ENCODE data around the gene FARP2. TPM values are rescaled to one million over a fixed set of nuclear protein-coding genes. Genes with fewer than 3 reads are reported as not detected.
"Not testable (repeated sequence)": the region's sequence is repeated elsewhere in the genome, so short reads cannot be mapped to it uniquely, and the experiment has no call there.

The FARP2 gene
- total RNA-seq, 1 experiment from 2014 or later = 59.0 TPM

- no peak overlapping the region for H3K4me3 Mint-ChIP-seq (ENCODE audit: low read depth, unreplicated experiment)
- CTCF ChIA-PET = no interaction called here
- H3K27me3 Mint-ChIP-seq (ENCODE audit: unreplicated experiment) = no peaks in the 10 kb centered on the region
- no peak for TF ChIP-seq CTCF (IDR thresholded peaks at IDR 0.05; ENCODE audit: unreplicated experiment)
- no peaks in the 10 kb centered on the region for H3K4me1 Mint-ChIP-seq (ENCODE audit: low read depth, unreplicated experiment)
- intact Hi-C loops (cut with micrococcal nuclease; ENCODE audit: unreplicated experiment) = no loop called here
- H3K27ac Mint-ChIP-seq (ENCODE audit: unreplicated experiment) = no peak overlapping the region
- BruUV-seq (replicated peaks) = no TSS peak
- peaks cover 15% of the 10 kb centered on the region for H3K36me3 Mint-ChIP-seq (ENCODE audit: insufficient read depth, unreplicated experiment)
- no peak for DNase-seq
- no peaks in the 10 kb centered on the region for H3K9me3 Mint-ChIP-seq (ENCODE audit: low read depth, unreplicated experiment)
Observed at GRCh38 chr2:241417626-241418025, 61.5 kb downstream of the FARP2 start.

GRCh38 chr2:241421330-241421729 lies 65.2 kb downstream of the FARP2 start:
- CTCF ChIA-PET = no interaction called here

GRCh38 chr2:241421942-241422341 lies 65.9 kb downstream of the FARP2 start:
- CTCF ChIA-PET; intact Hi-C loops (cut with micrococcal nuclease; ENCODE audit: unreplicated experiment); DNase-seq; H3K4me3 Mint-ChIP-seq (ENCODE audit: low read depth, unreplicated experiment); H3K27ac Mint-ChIP-seq (ENCODE audit: unreplicated experiment); H3K27me3 Mint-ChIP-seq (ENCODE audit: unreplicated experiment); H3K36me3 Mint-ChIP-seq (ENCODE audit: insufficient read depth, unreplicated experiment); BruUV-seq (replicated peaks); H3K4me1 Mint-ChIP-seq (ENCODE audit: low read depth, unreplicated experiment); H3K9me3 Mint-ChIP-seq (ENCODE audit: low read depth, unreplicated experiment): not testable (repeated sequence)

More at GRCh38 chr2:241421330-241421729, 65.2 kb downstream of the FARP2 start:
- no peak for TF ChIP-seq CTCF (IDR thresholded peaks at IDR 0.05; ENCODE audit: unreplicated experiment)
- no peak overlapping the region for H3K27ac Mint-ChIP-seq (ENCODE audit: unreplicated experiment)
- DNase-seq = no peak
- peaks cover 3% of the 10 kb centered on the region for H3K9me3 Mint-ChIP-seq (ENCODE audit: low read depth, unreplicated experiment)
- no peaks in the 10 kb centered on the region for H3K27me3 Mint-ChIP-seq (ENCODE audit: unreplicated experiment)
- BruUV-seq (replicated peaks) = no TSS peak
- H3K4me3 Mint-ChIP-seq (ENCODE audit: low read depth, unreplicated experiment) = no peak overlapping the region
- H3K36me3 Mint-ChIP-seq (ENCODE audit: insufficient read depth, unreplicated experiment) = peaks cover 15% of the 10 kb centered on the region
- H3K4me1 Mint-ChIP-seq (ENCODE audit: low read depth, unreplicated experiment) = no peaks in the 10 kb centered on the region
- intact Hi-C loops (cut with micrococcal nuclease; ENCODE audit: unreplicated experiment) = no loop called here

- intact Hi-C loops (cut with micrococcal nuclease; ENCODE audit: unreplicated experiment) = no loop called here
- H3K9me3 Mint-ChIP-seq (ENCODE audit: low read depth, unreplicated experiment) = peaks cover 3% of the 10 kb centered on the region
- no peak overlapping the region for H3K4me3 Mint-ChIP-seq (ENCODE audit: low read depth, unreplicated experiment)
- CTCF ChIA-PET = no interaction called here
- no peak overlapping the region for H3K27ac Mint-ChIP-seq (ENCODE audit: unreplicated experiment)
- no TSS peak for BruUV-seq (replicated peaks)
- H3K27me3 Mint-ChIP-seq (ENCODE audit: unreplicated experiment) = no peaks in the 10 kb centered on the region
- DNase-seq = no peak
- no peaks in the 10 kb centered on the region for H3K4me1 Mint-ChIP-seq (ENCODE audit: low read depth, unreplicated experiment)
- TF ChIP-seq CTCF (IDR thresholded peaks at IDR 0.05; ENCODE audit: unreplicated experiment) = no peak
- H3K36me3 Mint-ChIP-seq (ENCODE audit: insufficient read depth, unreplicated experiment) = peaks cover 10% of the 10 kb centered on the region
Observed at GRCh38 chr2:241422350-241422749, 66.3 kb downstream of the FARP2 start.

GRCh38 chr2:241423489-241423888 lies 67.4 kb downstream of the FARP2 start:
- H3K27ac Mint-ChIP-seq (ENCODE audit: unreplicated experiment); H3K27me3 Mint-ChIP-seq (ENCODE audit: unreplicated experiment); H3K4me1 Mint-ChIP-seq (ENCODE audit: low read depth, unreplicated experiment); CTCF ChIA-PET; H3K4me3 Mint-ChIP-seq (ENCODE audit: low read depth, unreplicated experiment); BruUV-seq (replicated peaks); H3K9me3 Mint-ChIP-seq (ENCODE audit: low read depth, unreplicated experiment); H3K36me3 Mint-ChIP-seq (ENCODE audit: insufficient read depth, unreplicated experiment); DNase-seq; intact Hi-C loops (cut with micrococcal nuclease; ENCODE audit: unreplicated experiment): not testable (repeated sequence)

Data from Calu3 (cell line).